Measurements from ENCODE around the gene SELPLG.

GRCh38 chr12:108589028-108589839, 44.5 kb downstream of the SELPLG start:
- TF ChIP-seq CTCF (IDR thresholded peaks at IDR 0.05): no peak
- TF ChIP-seq POLR2A (IDR thresholded peaks at IDR 0.05): no peak
